ENCODE measurements around the gene APP.
"Not testable (repeated sequence)": the region's sequence is repeated elsewhere in the genome, so short reads cannot be mapped to it uniquely, and the experiment has no call there.

APP gene

DNA sequence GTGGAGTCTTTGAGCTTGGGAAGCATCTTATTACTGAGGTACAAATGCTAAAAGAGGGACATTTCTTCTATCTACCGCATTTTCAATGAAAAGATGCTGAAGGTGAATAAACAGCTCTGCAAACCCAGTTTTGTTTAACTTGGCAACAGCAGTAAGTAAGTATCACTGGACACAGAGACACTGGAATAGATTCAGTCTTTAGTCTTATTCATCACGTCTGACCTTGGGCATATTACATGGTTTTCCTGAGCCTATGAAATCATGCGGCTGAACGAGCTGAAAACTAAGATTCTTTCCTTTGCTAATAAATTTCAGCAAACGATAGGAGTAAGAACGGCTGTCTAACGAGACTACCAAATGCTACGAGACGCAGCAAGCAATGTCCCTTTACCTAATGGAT lies 228.4 kb downstream of the APP start:
- DNase-seq (ENCODE audit: low read depth in 2 of 2), result no peak

- DNase-seq (ENCODE audit: low read depth in 2 of 2), result no peak
Measured at GRCh38 chr21:25939396-25939761, 231.2 kb downstream of the APP start.

- DNase-seq (ENCODE audit: low read depth in 2 of 2), result no peak
Measured at GRCh38 chr21:25938658-25939395, 231.7 kb downstream of the APP start.

- no peak for DNase-seq (ENCODE audit: low read depth in 2 of 2)
Measured at GRCh38 chr21:25936776-25937175, 233.8 kb downstream of the APP start.

GRCh38 chr21:25934771-25935224 lies 235.8 kb downstream of the APP start:
- no peak for DNase-seq (ENCODE audit: low read depth in 2 of 2)

DNA sequence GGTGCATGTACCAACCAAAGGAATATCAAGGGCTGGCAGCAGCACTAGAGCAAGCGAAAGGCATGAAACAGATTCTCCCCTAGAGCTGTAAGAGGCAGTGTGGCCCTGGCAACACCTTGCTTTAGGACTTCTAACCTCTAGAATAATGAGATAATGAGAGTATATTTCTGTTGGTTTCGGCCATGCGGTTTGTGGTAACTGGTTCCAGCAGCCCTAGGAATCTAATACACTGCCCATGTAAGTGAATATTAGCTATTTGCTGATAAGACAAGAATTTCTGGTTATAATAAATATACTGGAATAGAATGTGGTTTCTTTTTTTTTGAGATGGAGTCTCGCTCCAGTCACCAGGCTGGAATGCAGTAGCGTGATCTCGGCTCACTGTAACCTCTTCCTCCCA lies 236.4 kb downstream of the APP start:
- no peak for DNase-seq (ENCODE audit: low read depth in 2 of 2)

DNA sequence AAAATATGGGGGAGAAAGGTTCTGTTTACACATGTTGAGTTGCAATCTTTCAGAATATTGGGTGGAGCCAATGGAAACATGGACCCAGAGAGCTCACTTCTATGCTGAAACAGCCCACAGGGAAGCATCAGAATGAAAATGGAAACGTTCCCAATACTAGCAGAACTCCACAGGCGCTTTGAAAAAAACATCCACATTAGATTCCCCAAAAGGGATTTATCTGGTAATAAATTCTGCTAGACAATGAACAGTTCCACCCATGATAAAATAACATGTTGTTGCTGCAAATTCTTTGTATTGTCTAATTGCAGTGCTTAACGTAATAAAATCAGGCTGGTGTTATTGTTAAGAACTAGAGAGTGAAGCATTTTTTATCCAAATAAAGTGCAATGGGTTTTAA lies 238.8 kb downstream of the APP start:
- DNase-seq (ENCODE audit: low read depth in 2 of 2), result no peak

GRCh38 chr21:25929856-25930520 lies 240.6 kb downstream of the APP start:
- no peak for DNase-seq (ENCODE audit: low read depth in 2 of 2)

GRCh38 chr21:25927195-25927880 lies 243.2 kb downstream of the APP start:
- DNase-seq (ENCODE audit: low read depth in 2 of 2), result no peak

GRCh38 chr21:25925936-25926335 lies 244.6 kb downstream of the APP start:
- no peak for DNase-seq (ENCODE audit: low read depth in 2 of 2)

- no peak for DNase-seq (ENCODE audit: low read depth in 2 of 2)
Measured at GRCh38 chr21:25925064-25925800, 245.3 kb downstream of the APP start.

- not testable (repeated sequence) for DNase-seq (ENCODE audit: low read depth in 2 of 2)
Measured at GRCh38 chr21:25918152-25918551, 252.4 kb downstream of the APP start.

DNA sequence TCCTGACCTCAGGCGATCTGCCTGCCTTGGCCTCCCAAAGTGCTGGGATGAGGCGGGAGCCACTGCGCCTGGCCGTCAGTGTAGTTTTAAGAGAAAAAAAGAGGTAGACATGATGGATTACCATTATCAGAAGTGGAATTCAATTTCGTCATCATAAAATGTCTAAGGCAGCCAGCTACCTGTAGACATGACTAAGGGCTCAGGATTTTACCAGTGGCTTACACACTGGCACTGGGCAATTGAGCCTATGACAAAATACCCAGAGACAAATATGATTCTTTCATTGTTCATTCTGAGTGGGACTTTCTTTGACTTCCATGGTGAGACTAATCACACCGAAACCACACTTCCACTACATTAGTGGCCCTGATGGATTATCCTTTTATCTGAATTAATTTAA lies 254.3 kb downstream of the APP start:
- no peak for DNase-seq (ENCODE audit: low read depth in 2 of 2)

- no peak for DNase-seq (ENCODE audit: low read depth in 2 of 2)
Measured at GRCh38 chr21:25913479-25913878, 257.1 kb downstream of the APP start.

GRCh38 chr21:25912402-25912746 lies 258.2 kb downstream of the APP start:
- DNase-seq (ENCODE audit: low read depth in 2 of 2), result no peak

- DNase-seq (ENCODE audit: low read depth in 2 of 2), result no peak
Measured at GRCh38 chr21:25911730-25912401, 258.7 kb downstream of the APP start.

- DNase-seq (ENCODE audit: low read depth in 2 of 2), result no peak
Measured at GRCh38 chr21:25910809-25911208, 259.8 kb downstream of the APP start.

DNA sequence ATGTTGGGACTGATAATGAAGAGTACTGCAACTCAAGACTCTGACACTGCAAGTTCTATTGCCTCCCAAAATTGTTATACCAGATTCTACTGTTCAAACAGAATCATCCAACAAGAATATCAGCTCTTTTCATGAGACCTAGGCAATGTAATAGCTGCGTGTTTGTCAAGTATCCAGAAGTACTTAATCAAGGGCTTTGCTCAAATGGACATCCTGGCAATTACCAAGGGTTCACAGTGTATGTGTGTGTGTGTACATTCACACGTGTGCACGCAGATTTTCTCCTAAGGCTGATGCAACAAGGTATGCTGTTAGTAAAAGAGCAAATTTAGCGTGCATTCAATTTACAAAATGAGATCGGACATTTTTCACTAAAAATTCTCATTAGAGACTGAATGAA lies 261.2 kb downstream of the APP start:
- DNase-seq (ENCODE audit: low read depth in 2 of 2), result no peak

GRCh38 chr21:25908495-25908894 lies 262.1 kb downstream of the APP start:
- no peak for DNase-seq (ENCODE audit: low read depth in 2 of 2)

GRCh38 chr21:25907573-25908275 lies 262.8 kb downstream of the APP start:
- no peak for DNase-seq (ENCODE audit: low read depth in 2 of 2)

GRCh38 chr21:25906587-25906986 lies 264.0 kb downstream of the APP start:
- no peak for DNase-seq (ENCODE audit: low read depth in 2 of 2)
